ENCODE data around the gene GPAT3. TPM values are rescaled to one million over a fixed set of nuclear protein-coding genes. Genes with fewer than 3 reads are reported as not detected.
"Not testable (repeated sequence)": the region's sequence is repeated elsewhere in the genome, so short reads cannot be mapped to it uniquely, and the experiment has no call there.

The GPAT3 gene
- total and polyA plus RNA-seq, 5 experiments from 2014 or later, result 1.6 to 6.1 (median 3.2) TPM

DNA sequence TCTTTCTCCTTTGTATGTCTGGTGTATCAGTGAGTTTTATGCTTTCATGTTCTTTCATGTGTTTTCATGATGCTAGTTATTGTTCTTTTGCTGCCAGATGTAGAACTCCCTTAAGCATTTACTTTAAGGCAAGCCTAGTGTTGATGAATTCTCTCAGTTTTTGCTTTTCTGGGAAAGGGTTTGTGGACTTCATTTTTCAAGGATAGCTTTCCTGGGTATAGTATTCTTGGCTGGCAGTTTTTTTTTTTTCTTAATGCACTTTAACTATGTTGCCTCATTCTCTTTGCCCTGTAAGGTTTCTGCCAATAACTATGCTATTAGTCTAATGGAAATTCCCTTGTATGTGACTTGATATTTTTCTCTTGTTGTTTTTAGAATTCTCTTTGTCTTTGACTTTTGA lies 77.1 kb downstream of the GPAT3 start:
- H3K4me1 Mint-ChIP-seq, result no peaks in the 10 kb centered on the region
- H3K36me3 Mint-ChIP-seq, result peaks cover 5 to 32% (median 8%) of the 10 kb centered on the region in 3 donors
- peaks cover 6 to 48% (median 33%) of the 10 kb centered on the region in 9 donors for H3K9me3 Mint-ChIP-seq
- H3K4me3 Mint-ChIP-seq, result no peak overlapping the region
- peaks cover 0 to 21% (median 16%) of the 10 kb centered on the region in 5 donors for H3K27me3 Mint-ChIP-seq
- no peak overlapping the region for H3K27ac Mint-ChIP-seq
- POLR2A ChIA-PET, result no interaction called here
- no peak for DNase-seq
- ATAC-seq, result no peak

DNA sequence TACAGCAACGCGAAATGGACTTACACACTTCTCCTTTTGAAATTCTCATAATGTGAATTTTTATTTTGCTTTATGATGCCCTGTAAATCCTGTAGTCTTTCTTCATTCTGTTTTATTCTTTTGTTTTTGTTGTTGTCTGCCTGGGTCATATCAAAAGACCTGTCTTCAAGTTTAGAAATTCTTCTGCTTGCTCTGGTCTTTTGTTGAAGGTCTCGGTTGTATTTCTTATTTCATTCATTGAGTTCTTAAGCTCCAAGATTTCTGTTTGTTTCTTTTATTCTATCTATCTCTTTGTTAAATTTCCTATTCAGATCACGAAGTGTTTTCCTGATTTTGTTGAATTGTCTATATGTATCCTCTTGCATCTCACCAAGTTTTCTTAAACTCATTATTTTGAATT lies 78.1 kb downstream of the GPAT3 start:
- no peaks in the 10 kb centered on the region for H3K4me1 Mint-ChIP-seq
- ATAC-seq (no peak), DNase-seq (no peak)
- peaks cover 5 to 32% (median 8%) of the 10 kb centered on the region in 3 donors for H3K36me3 Mint-ChIP-seq
- no peak overlapping the region for H3K27ac Mint-ChIP-seq
- peaks cover 6 to 48% (median 33%) of the 10 kb centered on the region in 9 donors for H3K9me3 Mint-ChIP-seq
- POLR2A ChIA-PET, result no interaction called here
- peaks cover 1 to 27% (median 19%) of the 10 kb centered on the region in 5 donors for H3K27me3 Mint-ChIP-seq
- H3K4me3 Mint-ChIP-seq, result no peak overlapping the region

DNA sequence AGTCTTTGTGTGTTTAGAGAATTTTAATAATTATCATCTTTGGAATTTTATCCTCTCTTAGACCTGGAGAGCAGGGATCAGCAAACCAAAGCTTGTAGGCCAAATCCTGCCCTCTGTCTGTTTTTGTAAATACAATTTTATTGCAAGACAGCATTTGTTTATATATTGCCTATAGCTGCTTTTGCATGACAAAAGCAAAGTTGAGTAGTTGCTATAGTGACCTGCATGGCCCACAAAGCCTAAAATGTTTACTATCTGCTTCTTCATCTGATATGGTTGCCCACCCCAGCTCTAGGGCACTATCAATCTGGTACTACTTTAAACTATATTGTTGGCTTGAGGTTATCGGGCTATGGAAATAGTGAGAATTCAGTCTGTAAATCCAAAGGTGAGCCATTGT lies 80.3 kb downstream of the GPAT3 start:
- H3K27me3 Mint-ChIP-seq, result peaks cover 24 to 47% (median 29%) of the 10 kb centered on the region in 5 donors
- H3K9me3 Mint-ChIP-seq, result peaks cover 6 to 47% (median 35%) of the 10 kb centered on the region in 9 donors
- peaks cover 5 to 39% (median 9%) of the 10 kb centered on the region in 3 donors for H3K36me3 Mint-ChIP-seq
- H3K27ac Mint-ChIP-seq, result no peak overlapping the region
- no peak overlapping the region for H3K4me3 Mint-ChIP-seq
- DNase-seq, result no peak
- no peak for ATAC-seq
- POLR2A ChIA-PET, result no interaction called here
- H3K4me1 Mint-ChIP-seq, result no peaks in the 10 kb centered on the region

DNA sequence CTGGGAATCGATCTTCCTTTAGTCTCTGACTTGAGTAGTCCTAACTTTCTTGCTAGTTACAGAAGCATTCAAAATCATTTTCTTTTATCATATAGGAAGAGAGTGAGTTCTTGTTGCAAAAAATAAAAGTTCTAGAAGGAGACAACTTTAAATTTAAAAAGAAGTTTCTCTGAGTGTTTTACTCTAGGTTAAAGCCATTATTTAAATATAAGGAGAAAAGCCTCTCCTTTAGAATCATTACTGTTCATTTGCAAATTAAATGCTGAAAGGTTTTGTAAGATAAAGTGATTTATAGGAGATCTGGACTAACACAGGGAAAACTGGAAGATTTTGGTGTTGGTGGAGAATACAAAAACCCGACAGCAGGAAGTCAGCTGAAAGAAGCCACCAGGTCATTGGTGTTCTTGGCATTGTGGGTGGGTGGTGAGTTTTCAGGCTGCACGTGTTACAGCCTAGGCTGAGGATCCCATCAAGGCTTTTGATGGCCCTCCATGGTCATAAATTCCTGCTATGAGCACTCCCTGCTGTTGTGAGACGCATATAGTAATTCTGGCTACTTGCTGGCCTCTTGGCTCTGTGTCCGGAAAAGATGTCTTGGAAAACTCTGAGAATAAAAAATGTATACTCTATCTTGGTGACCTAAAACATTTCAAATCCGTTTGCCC lies 81.6 kb downstream of the GPAT3 start:
- Mint-ChIP-seq H3K4me1 (no peaks in the 10 kb centered on the region), H3K36me3 (peaks cover 5 to 41% (median 16%) of the 10 kb centered on the region in 3 donors), H3K27me3 (peaks cover 28 to 57% (median 33%) of the 10 kb centered on the region in 5 donors), H3K4me3 (no peak overlapping the region), H3K27ac (no peak overlapping the region), H3K9me3 (peaks cover 8 to 49% (median 39%) of the 10 kb centered on the region in 9 donors)
- ATAC-seq (no peak), DNase-seq (no peak)
- POLR2A ChIA-PET, result no interaction called here

DNA sequence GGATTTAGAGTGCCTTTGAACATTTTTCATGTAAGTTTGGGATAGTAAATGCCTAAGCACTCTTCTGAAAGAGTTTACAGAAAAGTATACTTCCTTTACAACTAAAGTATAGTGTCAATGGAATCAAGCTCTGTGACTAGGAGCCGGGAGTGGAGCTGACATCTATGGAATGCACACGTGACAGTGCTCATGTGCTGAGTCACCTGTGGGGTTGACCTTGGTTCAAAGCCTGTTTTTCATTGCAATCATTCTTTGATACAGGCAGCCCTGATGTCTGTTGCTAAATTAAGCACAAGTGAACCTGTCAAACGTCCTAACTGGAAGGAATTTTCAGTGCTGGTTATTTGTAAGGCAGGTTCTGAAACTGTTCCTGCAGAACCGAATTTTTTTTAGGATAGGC lies 82.5 kb downstream of the GPAT3 start:
- Mint-ChIP-seq H3K9me3 (peaks cover 5 to 45% (median 34%) of the 10 kb centered on the region in 9 donors), H3K27ac (no peak overlapping the region), H3K4me3 (no peak overlapping the region), H3K27me3 (peaks cover 24 to 53% (median 29%) of the 10 kb centered on the region in 5 donors), H3K36me3 (peaks cover 5 to 37% (median 21%) of the 10 kb centered on the region in 3 donors), H3K4me1 (no peaks in the 10 kb centered on the region)
- POLR2A ChIA-PET, result no interaction called here
- DNase-seq, result no peak
- ATAC-seq, result no peak

DNA sequence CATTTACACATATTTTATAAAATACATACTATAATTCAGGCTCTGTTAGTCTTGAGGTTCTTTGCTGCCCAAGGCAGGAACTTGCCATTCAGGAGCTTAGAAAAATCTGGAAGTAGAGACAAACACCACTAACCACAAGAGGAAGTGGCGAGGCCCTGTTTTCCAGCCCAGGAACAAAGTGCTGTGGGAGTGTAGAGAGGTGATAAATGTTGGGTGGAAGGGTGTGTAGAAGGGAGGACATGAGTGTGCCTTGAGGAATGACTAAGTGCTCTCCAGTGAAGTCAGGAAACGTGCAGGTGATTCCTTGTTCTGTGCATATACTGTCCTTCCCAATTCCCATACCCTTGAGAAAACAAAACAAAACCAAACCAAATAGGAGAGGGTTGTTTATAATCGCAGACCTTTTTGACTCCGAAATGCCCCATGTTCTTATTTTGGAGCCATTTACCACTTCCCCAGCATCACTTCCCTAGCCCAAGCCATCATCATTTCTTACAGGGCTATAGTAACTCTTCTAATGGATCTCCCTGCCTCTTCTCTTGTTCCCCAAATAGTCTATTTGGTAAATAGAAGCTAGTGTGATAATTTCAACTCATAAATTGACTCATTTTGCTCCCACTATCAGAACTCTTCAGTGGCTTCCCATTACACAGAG lies 83.2 kb downstream of the GPAT3 start:
- H3K27ac Mint-ChIP-seq, result no peak overlapping the region
- ATAC-seq (no peak), DNase-seq (no peak)
- POLR2A ChIA-PET, result no interaction called here
- no peak overlapping the region for H3K4me3 Mint-ChIP-seq
- peaks cover under 1 to 30% (median 16%) of the 10 kb centered on the region in 3 donors for H3K36me3 Mint-ChIP-seq
- H3K9me3 Mint-ChIP-seq, result peaks cover 3 to 40% (median 27%) of the 10 kb centered on the region in 9 donors
- peaks cover 22 to 47% (median 31%) of the 10 kb centered on the region in 5 donors for H3K27me3 Mint-ChIP-seq
- H3K4me1 Mint-ChIP-seq, result no peaks in the 10 kb centered on the region

DNA sequence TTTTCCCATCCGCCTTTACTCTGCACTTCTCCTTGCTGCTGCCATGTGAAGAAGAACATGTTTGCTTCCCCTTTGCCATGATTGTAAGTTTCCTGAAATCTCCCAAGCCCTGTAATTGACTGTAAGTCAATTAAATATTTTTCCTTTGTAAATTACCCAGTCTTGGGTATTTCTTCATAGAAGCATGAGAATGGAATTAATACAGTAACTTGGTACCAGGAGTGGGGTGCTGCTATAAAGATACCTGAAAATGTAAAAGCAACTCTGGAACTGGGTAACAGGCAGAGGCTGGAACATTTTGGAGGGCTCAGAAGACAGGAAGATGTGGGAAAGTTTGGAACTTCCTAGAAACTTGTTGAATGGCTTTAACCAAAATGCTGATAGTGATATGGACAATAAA lies 86.2 kb downstream of the GPAT3 start:
- Mint-ChIP-seq H3K27me3 (peaks cover 22 to 52% (median 38%) of the 10 kb centered on the region in 5 donors), H3K9me3 (peaks cover 0 to 35% (median 24%) of the 10 kb centered on the region in 9 donors), H3K36me3 (peaks cover 0 to 23% (median 15%) of the 10 kb centered on the region in 3 donors)
- POLR2A ChIA-PET, H3K4me3 Mint-ChIP-seq, H3K27ac Mint-ChIP-seq, DNase-seq, ATAC-seq, H3K4me1 Mint-ChIP-seq: not testable (repeated sequence)

DNA sequence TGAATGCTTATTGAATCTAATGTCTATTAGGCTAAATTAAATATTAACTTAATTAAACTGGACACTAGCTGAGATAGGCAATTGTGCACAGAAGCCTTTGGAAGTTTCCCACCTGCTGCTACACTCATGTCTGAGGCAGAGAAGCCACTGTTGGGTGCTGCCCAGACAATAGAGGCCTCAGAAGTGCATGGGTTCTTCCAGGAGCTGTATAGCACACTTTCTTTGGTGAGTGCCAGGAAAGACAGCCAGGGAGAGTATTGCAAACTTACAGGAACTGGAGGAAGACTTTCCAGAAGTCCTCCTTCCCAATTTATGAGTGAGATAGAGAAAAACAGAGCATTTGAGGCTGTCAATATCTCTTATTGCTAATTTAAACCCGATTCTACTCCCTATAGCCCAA lies 89.9 kb downstream of the GPAT3 start:
- Mint-ChIP-seq H3K4me1 (peaks cover 0 to 2% (median 0%) of the 10 kb centered on the region in 4 donors), H3K4me3 (no peak overlapping the region), H3K36me3 (peaks cover 0 to 16% (median 15%) of the 10 kb centered on the region in 3 donors), H3K27ac (no peak overlapping the region), H3K9me3 (peaks cover 0 to 35% (median 19%) of the 10 kb centered on the region in 9 donors), H3K27me3 (peaks cover 9 to 33% (median 21%) of the 10 kb centered on the region in 5 donors)
- DNase-seq (no peak), ATAC-seq (no peak)
- POLR2A ChIA-PET, result no interaction called here

DNA sequence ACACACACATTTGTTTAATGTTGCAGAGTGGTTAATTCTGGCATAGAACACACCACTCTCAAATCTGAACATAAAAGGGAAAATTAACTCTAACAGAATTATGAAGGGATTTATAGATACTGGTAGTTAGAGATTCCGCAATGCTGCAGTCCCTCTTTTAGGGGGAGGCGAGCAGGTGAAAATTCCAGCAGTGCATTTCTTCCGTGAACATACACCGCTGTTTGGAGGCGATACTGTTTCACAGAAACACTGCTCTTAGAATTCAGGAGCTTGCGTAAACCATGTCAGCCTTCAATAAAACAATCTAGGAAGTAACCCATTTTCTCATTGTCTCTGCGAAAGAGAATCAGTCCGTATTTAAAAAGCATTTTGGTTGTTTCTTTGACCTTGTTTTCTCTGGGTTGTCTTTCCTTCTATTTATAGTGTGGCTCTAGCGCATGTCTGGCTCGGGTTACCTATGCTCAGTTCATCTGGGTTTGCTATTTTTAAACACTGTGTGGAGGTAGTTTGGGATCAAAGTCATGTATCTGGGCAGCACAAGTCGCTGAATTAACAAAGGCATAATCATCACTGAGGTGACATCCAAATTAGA lies 90.4 kb downstream of the GPAT3 start:
- H3K4me1 Mint-ChIP-seq, result peaks cover 0 to 2% (median 0%) of the 10 kb centered on the region in 4 donors
- DNase-seq, result no peak
- peaks cover 6 to 28% (median 19%) of the 10 kb centered on the region in 5 donors for H3K27me3 Mint-ChIP-seq
- POLR2A ChIA-PET, result no interaction called here
- H3K36me3 Mint-ChIP-seq, result peaks cover 0 to 14% (median 12%) of the 10 kb centered on the region in 3 donors
- peaks cover 0 to 30% (median 16%) of the 10 kb centered on the region in 9 donors for H3K9me3 Mint-ChIP-seq
- H3K27ac Mint-ChIP-seq, result no peak overlapping the region
- H3K4me3 Mint-ChIP-seq, result no peak overlapping the region
- no peak for ATAC-seq

DNA sequence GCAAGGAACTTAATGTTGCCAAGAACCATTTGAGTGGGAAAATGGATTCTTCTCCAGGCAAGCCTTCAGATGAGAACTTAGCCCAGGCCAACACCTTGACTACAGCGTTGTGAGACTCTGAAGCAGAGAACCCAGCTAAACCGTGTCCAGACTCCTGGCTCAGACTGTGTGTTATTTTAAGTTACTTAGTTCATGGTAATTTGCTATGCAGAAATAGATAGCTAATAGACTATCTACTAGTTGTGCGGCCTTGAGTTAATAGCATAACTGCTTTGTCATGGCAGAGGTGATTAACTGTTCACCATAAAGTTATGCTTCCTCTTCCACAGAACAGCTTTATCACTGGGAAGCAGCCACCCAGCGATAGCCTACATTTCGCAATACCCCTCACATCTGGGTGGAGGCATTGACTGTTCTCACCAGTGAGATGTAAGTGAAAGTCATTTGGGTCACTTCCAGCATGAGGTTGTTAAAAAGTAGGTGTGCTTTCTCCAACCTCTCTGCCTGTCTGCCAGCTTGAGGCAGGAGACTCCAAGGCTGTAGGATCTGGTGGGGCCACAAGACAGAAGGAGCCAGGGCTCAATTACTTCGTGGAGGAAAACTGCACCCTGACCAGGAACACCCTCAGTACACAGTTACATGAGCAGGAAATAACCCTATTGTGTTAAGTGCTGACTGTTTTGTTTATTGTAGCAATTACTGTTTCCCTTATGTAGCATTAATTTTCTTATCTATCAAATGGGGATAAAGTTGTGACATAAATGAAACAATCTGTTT lies 94.2 kb downstream of the GPAT3 start:
- H3K27ac Mint-ChIP-seq, result no peak overlapping the region
- H3K36me3 Mint-ChIP-seq, result no peaks in the 10 kb centered on the region
- POLR2A ChIA-PET, result no interaction called here
- DNase-seq (no peak), ATAC-seq (no peak)
- peaks cover 0 to under 1% (median 0%) of the 10 kb centered on the region in 9 donors for H3K9me3 Mint-ChIP-seq
- H3K4me1 Mint-ChIP-seq, result peaks cover 0 to 2% (median 0%) of the 10 kb centered on the region in 4 donors
- H3K27me3 Mint-ChIP-seq, result peaks cover 0 to 20% (median 9%) of the 10 kb centered on the region in 5 donors
- no peak overlapping the region for H3K4me3 Mint-ChIP-seq

DNA sequence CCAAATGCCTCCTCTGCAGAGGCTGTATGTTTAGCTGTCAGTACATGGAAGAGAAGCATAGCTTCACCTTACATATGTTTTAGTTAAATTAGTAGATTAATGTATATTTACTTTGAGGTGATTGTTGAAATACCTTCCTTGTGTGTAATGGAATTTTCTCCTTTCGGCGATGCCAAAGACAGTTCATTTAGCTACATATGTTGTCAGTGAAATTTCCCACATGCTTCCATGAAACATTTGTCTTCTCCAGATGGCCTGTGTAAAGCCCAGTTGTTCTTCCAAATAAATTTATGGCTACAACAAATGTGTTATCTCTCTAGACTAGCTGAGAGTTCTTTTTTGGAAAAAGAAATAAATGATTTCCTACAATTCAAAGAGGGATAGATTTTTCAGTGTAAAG lies 95.2 kb downstream of the GPAT3 start:
- POLR2A ChIA-PET, result no interaction called here
- DNase-seq (no peak), ATAC-seq (no peak)
- Mint-ChIP-seq H3K9me3 (no peaks in the 10 kb centered on the region), H3K27ac (no peak overlapping the region), H3K4me1 (peaks cover 0 to 2% (median 0%) of the 10 kb centered on the region in 4 donors), H3K4me3 (no peak overlapping the region), H3K27me3 (peaks cover 0 to 20% (median 9%) of the 10 kb centered on the region in 5 donors), H3K36me3 (no peaks in the 10 kb centered on the region)

DNA sequence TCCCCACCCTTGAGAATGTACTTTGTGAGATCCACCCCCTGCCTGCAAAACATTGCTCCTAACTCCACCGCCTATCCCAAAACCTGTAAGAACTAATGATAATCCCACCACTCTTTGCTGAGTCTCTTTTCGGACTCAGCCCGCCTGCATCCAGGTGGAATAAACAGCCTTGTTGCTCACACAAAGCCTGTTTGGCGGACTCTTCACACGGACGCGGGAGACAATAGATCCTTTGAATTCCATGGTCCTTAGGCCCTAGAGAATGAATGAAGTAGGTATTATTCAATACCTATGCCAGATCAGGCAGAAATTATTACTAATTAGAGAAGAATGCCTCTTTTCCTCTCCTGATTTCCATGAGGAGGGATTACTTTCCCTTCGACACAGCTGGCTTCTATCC lies 101.0 kb downstream of the GPAT3 start:
- no peaks in the 10 kb centered on the region for H3K36me3 Mint-ChIP-seq
- H3K27me3 Mint-ChIP-seq, result peaks cover 0 to 18% (median 7%) of the 10 kb centered on the region in 5 donors
- no peaks in the 10 kb centered on the region for H3K9me3 Mint-ChIP-seq
- DNase-seq (no peak), ATAC-seq (no peak)
- no peak overlapping the region for H3K27ac Mint-ChIP-seq
- POLR2A ChIA-PET, result no interaction called here
- no peaks in the 10 kb centered on the region for H3K4me1 Mint-ChIP-seq
- H3K4me3 Mint-ChIP-seq, result no peak overlapping the region

Data from naive thymus-derived CD8-positive, alpha-beta T cell (primary cell).